ENCODE measurements around the gene ZNF439.
"Not testable (repeated sequence)": the region's sequence is repeated elsewhere in the genome, so short reads cannot be mapped to it uniquely, and the experiment has no call there.

The ZNF439 gene

GRCh38 chr19:11848200-11848593, 329 bp upstream of the ZNF439 start:
- ATAC-seq (ENCODE audit: insufficient read depth, low read depth) = no peak; the same call in 2 of the 3 replicates
- Histone ChIP-seq H3K9me3 (ENCODE audit: insufficient read depth, low read length, severe bottlenecking) (peaks cover 11% of the 10 kb centered on the region), H3K36me3 (ENCODE audit: insufficient read depth, low read length) (peaks cover 28% of the 10 kb centered on the region), H4K20me1 (ENCODE audit: insufficient read depth, low read length) (no peaks in the 10 kb centered on the region), H3K4me2 (ENCODE audit: insufficient read depth, low read length) (peak overlapping the region; percentile 74), H3K79me2 (ENCODE audit: insufficient read depth, low read length) (peaks cover 44% of the 10 kb centered on the region), H3K27ac (ENCODE audit: low read length) (peak overlapping the region; percentile 88), H3K9ac (ENCODE audit: low read depth, low read length) (peak overlapping the region; percentile 72), H3K4me3 (ENCODE audit: low read depth in 1 of 2, low read length in 2 of 2) (peak overlapping the region; percentile 73 to 74; a peak in 3 of 4 replicates), H3K4me1 (ENCODE audit: insufficient read depth, low read length) (peaks cover 33% of the 10 kb centered on the region), H3K27me3 (ENCODE audit: insufficient read depth, low read length, poor library complexity) (no peaks in the 10 kb centered on the region), H2AFZ (ENCODE audit: low read depth, low read length) (peak overlapping the region; percentile 96)
- TF ChIP-seq CTCF (IDR thresholded peaks at IDR 0.05; ENCODE audit: borderline replicate concordance, extremely low read depth, low read length, poor library complexity, severe bottlenecking) = no peak
- no peak for TF ChIP-seq EZH2 (IDR thresholded peaks at IDR 0.05; ENCODE audit: borderline replicate concordance, low read depth, low read length, severe bottlenecking)
- DNase-seq = no peak

- Histone ChIP-seq H3K4me1 (ENCODE audit: insufficient read depth, low read length) (peaks cover 33% of the 10 kb centered on the region), H3K36me3 (ENCODE audit: insufficient read depth, low read length) (peaks cover 48% of the 10 kb centered on the region), H3K79me2 (ENCODE audit: insufficient read depth, low read length) (peaks cover 62% of the 10 kb centered on the region), H3K4me2 (ENCODE audit: insufficient read depth, low read length) (peak overlapping the region; percentile 74), H3K9me3 (ENCODE audit: insufficient read depth, low read length, severe bottlenecking) (peaks cover 12% of the 10 kb centered on the region), H3K4me3 (ENCODE audit: low read depth in 1 of 2, low read length in 2 of 2) (peak overlapping the region in 1 of 2 experiments; percentile 74; a peak in 1 of 4 replicates)
- H3K27ac ChIP-seq (ENCODE audit: low read length); ATAC-seq (ENCODE audit: insufficient read depth, low read depth); H3K9ac ChIP-seq (ENCODE audit: low read depth, low read length); H4K20me1 ChIP-seq (ENCODE audit: insufficient read depth, low read length); H3K27me3 ChIP-seq (ENCODE audit: insufficient read depth, low read length, poor library complexity); DNase-seq; H2AFZ ChIP-seq (ENCODE audit: low read depth, low read length): not testable (repeated sequence)
Measured at GRCh38 chr19:11850289-11850688, 1.8 kb downstream of the ZNF439 start.

GRCh38 chr19:11853358-11853757, 4.8 kb downstream of the ZNF439 start:
- Histone ChIP-seq H4K20me1 (ENCODE audit: insufficient read depth, low read length) (no peaks in the 10 kb centered on the region; the same call in 1 of the 2 replicates), H3K4me3 (ENCODE audit: low read depth in 1 of 2, low read length in 2 of 2) (no peak overlapping the region), H3K4me1 (ENCODE audit: insufficient read depth, low read length) (peaks cover 24% of the 10 kb centered on the region), H3K9ac (ENCODE audit: low read depth, low read length) (no peak overlapping the region), H3K4me2 (ENCODE audit: insufficient read depth, low read length) (no peak overlapping the region), H3K9me3 (ENCODE audit: insufficient read depth, low read length, severe bottlenecking) (peaks cover 12% of the 10 kb centered on the region), H3K27ac (ENCODE audit: low read length) (no peak overlapping the region), H3K79me2 (ENCODE audit: insufficient read depth, low read length) (peaks cover 82% of the 10 kb centered on the region), H2AFZ (ENCODE audit: low read depth, low read length) (no peak overlapping the region), H3K27me3 (ENCODE audit: insufficient read depth, low read length, poor library complexity) (no peaks in the 10 kb centered on the region), H3K36me3 (ENCODE audit: insufficient read depth, low read length) (peaks cover 64% of the 10 kb centered on the region)
- DNase-seq = no peak
- ATAC-seq (ENCODE audit: insufficient read depth, low read depth) = no peak
- no peak for TF ChIP-seq CTCF (IDR thresholded peaks at IDR 0.05; ENCODE audit: borderline replicate concordance, extremely low read depth, low read length, poor library complexity, severe bottlenecking)
- TF ChIP-seq EZH2 (IDR thresholded peaks at IDR 0.05; ENCODE audit: borderline replicate concordance, low read depth, low read length, severe bottlenecking) = no peak

- Histone ChIP-seq H3K27me3 (ENCODE audit: insufficient read depth, low read length, poor library complexity) (no peaks in the 10 kb centered on the region), H3K79me2 (ENCODE audit: insufficient read depth, low read length) (peaks cover 81% of the 10 kb centered on the region), H3K36me3 (ENCODE audit: insufficient read depth, low read length) (peaks cover 73% of the 10 kb centered on the region), H3K4me1 (ENCODE audit: insufficient read depth, low read length) (no peaks in the 10 kb centered on the region), H3K9me3 (ENCODE audit: insufficient read depth, low read length, severe bottlenecking) (peaks cover 8% of the 10 kb centered on the region), H4K20me1 (ENCODE audit: insufficient read depth, low read length) (no peaks in the 10 kb centered on the region; the same call in 1 of the 2 replicates), H2AFZ (ENCODE audit: low read depth, low read length) (no peak overlapping the region), H3K27ac (ENCODE audit: low read length) (no peak overlapping the region), H3K9ac (ENCODE audit: low read depth, low read length) (no peak overlapping the region), H3K4me3 (ENCODE audit: low read depth in 1 of 2, low read length in 2 of 2) (no peak overlapping the region), H3K4me2 (ENCODE audit: insufficient read depth, low read length) (no peak overlapping the region)
- DNase-seq (no peak), ATAC-seq (ENCODE audit: insufficient read depth, low read depth) (no peak)
- no peak for TF ChIP-seq EZH2 (IDR thresholded peaks at IDR 0.05; ENCODE audit: borderline replicate concordance, low read depth, low read length, severe bottlenecking)
- no peak for TF ChIP-seq CTCF (IDR thresholded peaks at IDR 0.05; ENCODE audit: borderline replicate concordance, extremely low read depth, low read length, poor library complexity, severe bottlenecking)
Measured at GRCh38 chr19:11856596-11857250, 8.2 kb downstream of the ZNF439 start.

Measured in DND-41 (cell line).